HG03139 (cell line): ENCODE measurements around the gene ANKRD40.
"Not testable (repeated sequence)": the region's sequence is repeated elsewhere in the genome, so short reads cannot be mapped to it uniquely, and the experiment has no call there.

Source experiments
- ATAC-seq: cut with Tn5 transposase; IDR thresholded peaks from one replicate; pipeline ENCODE4 v1.9.1; 2021; ENCODE audit not compliant: unreplicated experiment

The ANKRD40 gene

GRCh38 chr17:50686494-50687199 is 21.1 kb downstream of the ANKRD40 start:
- no peak for ATAC-seq

DNA sequence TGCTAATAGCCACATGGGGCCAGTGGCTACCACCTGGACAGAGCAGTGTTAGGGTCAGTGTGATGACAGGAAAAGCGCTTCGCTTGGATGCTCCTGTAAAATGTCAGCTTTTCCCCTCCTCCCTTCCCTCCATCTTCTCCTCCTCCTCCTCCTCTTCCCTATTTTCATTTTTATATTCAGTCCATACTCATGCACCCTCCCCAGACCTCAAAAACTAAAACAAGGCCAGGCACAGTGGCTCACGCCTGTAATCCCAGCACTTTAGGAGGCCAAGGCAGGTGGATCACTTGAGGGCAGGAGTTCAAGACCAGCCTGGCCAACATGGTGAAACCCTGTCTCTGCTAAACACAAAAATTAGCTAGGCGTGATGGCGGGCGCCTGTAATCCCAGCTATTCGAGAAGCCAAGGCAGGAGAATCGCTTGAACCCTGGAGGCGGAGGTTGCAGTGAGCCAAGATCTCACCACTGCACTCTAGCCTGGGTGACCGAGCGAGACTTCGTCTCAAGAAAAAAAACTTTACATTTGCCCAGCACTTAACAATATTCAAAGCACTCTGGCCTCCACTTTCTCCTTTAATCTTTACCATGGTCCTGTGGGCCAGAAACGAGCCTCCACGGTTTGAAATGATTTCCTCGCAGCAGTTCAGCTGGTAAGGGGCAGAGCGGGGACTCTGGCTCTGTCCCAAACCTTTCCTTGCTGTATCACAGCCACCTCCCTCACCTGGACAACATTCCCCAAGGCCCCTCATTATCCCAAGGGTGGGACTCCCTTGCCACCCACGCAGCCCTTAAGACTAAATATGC is 21.8 kb downstream of the ANKRD40 start:
- no peak for ATAC-seq

DNA sequence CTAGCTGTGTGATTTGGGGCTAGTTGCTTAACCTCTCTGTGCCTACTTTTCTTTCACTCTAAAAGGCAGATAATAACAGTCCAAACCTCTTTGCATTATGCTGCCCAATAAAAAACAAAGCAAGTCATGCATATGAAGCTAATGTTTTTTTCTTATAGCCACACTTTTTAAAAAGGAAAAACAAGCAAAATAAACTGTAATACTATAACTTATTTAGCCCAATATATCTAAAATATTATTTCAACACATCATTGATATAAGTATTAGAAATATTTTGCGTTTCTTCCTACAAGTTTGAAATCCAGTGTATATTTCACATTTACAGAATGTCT is 22.4 kb downstream of the ANKRD40 start:
- no peak for ATAC-seq

- ATAC-seq = no peak
These were observed 22.9 kb downstream of the ANKRD40 start for GRCh38 chr17:50684612-50685333.

GRCh38 chr17:50684288-50684611 is 23.5 kb downstream of the ANKRD40 start:
- ATAC-seq = no peak

DNA sequence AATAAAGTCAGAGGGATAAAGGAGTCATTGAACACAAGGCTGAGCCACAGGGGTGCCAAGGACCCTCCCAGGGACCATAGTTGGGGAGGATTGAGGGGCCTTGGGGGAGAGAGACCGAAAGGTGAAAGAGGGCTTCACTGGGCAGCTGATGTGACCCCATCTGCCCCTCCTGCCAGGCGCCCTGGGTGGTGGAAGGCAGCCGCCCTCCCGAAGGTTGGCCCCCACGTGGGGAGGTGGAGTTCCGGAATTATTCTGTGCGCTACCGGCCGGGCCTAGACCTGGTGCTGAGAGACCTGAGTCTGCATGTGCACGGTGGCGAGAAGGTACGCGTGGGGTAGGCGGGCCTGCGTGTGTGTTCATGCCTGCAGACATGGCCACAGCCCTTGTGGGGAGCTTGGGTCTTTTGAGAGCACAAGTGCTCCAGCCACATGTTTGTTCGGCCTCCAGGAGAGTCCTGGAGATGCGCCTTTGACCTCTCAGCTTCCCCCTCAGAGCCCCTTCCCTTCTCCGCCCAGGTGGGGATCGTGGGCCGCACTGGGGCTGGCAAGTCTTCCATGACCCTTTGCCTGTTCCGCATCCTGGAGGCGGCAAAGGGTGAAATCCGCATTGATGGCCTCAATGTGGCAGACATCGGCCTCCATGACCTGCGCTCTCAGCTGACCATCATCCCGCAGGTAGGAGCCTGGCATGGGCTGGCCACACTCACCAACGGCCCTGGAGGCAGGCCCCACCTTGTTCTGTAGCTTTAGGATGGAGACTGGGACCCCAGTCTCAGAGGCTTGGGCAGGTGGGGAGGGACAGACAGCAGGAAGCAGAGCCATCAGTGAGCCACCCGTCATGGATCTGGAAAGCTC is 24.1 kb downstream of the ANKRD40 start:
- ATAC-seq = no peak

DNA sequence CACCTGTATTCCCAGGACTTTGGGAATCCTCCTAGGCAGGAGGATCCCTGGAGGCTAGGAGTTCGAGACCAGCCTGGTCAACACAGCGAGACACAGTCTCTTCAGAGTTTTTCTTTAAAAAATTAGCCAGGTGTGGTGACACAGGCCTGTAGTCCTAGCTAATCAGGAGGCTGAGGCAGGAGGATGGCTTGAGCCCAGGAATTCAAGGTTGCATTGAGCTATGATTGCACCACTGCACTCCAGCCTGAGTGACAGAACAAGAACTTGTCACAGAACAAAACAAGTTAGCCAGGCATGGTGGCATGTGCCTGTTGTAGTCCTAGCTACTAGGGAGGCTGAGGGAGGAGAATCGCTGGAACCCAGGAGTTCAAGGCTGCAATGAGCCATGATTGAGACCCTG is 24.8 kb downstream of the ANKRD40 start:
- no peak for ATAC-seq

GRCh38 chr17:50682441-50682840 is 25.3 kb downstream of the ANKRD40 start:
- ATAC-seq = no peak

GRCh38 chr17:50681263-50682200 is 26.2 kb downstream of the ANKRD40 start:
- ATAC-seq = no peak

- not testable (repeated sequence) for ATAC-seq
These were observed 27.0 kb downstream of the ANKRD40 start for GRCh38 chr17:50680543-50681262.

DNA sequence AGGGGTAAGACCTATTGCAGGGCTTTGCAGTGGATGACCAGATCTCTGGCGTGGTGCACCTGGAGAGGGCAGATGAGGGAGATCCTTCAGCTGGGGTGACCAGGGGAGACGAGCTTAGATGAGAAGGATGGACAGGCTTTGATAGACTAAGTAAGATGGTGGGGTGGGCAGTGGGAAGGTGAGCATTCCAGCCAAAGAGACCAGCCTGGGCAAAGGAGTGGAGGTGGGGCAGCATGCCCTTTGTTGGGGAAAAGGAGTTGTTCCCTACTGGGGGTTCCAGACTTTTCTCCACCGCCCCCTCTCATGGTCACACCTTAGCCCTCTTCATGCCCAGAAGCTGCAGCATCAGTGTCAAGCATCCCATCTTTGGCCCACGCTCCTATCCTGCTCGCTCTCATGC is 27.6 kb downstream of the ANKRD40 start:
- no peak for ATAC-seq

GRCh38 chr17:50679008-50679544 is 28.6 kb downstream of the ANKRD40 start:
- ATAC-seq = no peak

DNA sequence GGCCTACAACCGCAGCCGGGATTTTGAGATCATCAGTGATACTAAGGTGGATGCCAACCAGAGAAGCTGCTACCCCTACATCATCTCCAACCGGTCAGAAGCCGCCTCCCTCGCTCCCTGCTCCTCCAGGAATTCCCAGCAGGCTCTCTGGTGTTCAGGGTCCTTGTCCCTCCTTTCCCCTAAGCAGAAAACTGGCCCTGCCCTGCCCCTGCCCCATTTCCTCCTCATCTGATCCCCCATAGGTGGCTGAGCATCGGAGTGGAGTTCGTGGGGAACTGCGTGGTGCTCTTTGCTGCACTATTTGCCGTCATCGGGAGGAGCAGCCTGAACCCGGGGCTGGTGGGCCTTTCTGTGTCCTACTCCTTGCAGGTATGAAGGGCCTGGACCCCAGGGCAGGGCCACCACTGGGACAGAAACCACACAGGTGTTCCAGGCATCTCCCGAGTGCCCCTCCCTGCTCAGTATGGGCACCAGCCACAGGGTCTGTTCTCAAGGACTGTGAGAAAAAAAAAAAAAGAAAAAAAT is 29.8 kb downstream of the ANKRD40 start:
- ATAC-seq = no peak

DNA sequence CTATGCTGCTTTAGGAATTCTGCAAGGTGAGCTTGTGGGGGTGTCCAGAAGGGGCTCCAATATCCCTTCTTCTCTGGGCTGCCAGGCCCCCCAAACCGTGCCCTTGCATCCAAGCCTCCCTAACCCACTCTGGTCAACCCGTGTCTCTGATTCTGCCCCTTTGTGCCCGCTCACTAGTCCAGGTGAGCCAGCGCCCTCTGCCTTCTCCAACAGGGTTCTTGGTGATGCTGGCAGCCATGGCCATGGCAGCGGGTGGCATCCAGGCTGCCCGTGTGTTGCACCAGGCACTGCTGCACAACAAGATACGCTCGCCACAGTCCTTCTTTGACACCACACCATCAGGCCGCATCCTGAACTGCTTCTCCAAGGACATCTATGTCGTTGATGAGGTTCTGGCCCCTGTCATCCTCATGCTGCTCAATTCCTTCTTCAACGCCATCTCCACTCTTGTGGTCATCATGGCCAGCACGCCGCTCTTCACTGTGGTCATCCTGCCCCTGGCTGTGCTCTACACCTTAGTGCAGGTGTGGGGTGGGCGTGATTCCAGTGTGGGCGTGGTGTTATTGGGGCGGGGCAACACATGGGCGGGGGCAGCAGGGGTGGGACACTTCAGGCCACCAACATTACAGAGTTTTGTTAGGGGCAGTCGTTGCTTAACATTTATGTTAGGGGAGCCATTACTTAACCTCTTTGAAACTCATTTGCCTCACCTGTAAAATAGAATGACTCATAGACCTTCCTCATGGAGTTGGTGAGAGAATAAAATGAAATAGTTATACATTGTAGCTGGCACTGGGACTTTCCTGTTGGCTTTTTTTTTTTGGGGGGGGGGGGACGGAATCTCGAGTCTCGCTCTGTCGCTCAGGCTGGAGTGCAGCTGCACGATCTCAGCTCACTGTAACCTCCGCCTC is 31.4 kb downstream of the ANKRD40 start:
- ATAC-seq = no peak

DNA sequence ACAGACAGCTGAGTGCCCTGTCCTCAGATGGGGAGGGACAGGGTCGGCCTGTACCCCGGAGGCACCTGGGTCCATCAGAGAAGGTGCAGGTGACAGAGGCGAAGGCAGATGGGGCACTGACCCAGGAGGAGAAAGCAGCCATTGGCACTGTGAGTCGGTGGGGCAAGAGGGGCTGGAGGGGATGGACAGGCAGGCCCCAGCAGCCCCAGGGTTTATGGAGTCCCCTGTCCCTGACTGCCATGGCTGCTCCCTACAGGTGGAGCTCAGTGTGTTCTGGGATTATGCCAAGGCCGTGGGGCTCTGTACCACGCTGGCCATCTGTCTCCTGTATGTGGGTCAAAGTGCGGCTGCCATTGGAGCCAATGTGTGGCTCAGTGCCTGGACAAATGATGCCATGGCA is 32.1 kb downstream of the ANKRD40 start:
- ATAC-seq = no peak

GRCh38 chr17:50675190-50675589 is 32.5 kb downstream of the ANKRD40 start:
- ATAC-seq = no peak

DNA sequence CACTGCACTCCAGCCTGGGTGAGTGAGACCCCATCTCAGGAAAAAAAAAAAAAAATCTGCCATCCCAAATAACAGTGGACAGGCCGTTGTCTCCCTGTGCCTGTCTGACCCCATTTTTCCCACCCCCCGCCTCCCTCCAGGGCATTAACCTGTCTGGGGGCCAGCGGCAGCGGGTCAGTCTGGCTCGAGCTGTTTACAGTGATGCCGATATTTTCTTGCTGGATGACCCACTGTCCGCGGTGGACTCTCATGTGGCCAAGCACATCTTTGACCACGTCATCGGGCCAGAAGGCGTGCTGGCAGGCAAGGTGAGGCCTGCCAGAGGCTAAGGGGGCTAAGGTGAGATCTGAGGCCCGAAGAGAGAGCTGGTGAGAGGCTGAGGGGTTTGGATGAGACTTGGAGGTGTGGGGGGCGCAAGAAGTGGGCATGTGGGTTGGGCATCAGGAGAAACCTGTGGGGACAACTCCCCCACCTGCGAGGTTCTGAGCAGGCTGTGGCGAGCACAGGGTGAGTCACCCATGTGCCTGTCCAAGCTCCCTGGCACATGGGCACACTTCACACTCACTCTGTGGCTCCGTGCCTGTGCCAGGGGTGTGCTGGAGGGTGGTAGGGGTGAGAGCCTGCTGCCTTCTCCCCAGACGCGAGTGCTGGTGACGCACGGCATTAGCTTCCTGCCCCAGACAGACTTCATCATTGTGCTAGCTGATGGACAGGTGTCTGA is 34.7 kb downstream of the ANKRD40 start:
- no peak for ATAC-seq
